Measurements from ENCODE around the gene NDUFS8.

The NDUFS8 gene

GRCh38 chr11:68003846-68004550 lies 26.5 kb upstream of the NDUFS8 start, which contains the start of gene UNC93B1:
TSS of gene UNC93B1 (minus strand) at chr11:68004097. CDS start at chr11:68004043, 54 bp downstream.
- DNase-seq: peak; percentile 76

DNA sequence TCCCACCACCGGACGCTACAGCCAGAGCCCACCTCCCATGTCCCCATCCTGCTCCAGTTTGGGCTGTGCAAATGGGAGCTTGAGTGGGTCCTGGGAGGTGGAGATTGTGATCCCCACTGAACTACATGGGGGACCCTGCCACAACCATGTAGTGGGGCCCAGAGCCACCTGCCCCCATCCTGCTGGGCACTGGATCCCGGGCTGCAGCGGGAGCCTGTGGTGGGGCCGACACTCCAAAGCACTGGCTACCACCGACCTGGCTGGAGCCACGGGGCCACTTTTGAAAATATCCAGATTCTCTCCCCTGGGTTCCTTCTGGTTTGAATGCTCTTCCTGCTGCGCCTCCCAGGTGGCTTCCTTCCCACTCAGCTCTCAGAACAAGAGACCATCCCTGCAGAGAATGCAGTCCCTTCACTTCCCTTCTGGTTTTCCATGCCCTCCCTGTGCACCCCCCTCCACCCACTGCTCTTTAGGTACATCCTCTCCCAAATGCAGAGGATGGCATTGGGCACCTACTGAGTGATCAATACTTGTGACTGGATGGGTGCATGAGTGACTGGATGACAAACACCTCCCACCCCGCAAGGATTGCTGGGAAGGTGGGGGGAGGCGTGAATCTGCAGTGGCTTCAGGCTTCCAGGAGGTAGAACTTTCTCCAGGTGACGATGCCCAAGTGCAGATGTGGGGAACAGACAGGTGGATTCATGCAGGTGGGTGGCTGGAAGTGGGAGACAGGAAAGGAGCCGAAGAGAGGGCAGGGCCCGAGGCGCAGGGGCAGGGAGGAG lies 25.7 kb upstream of the NDUFS8 start:
- no peak for DNase-seq

DNA sequence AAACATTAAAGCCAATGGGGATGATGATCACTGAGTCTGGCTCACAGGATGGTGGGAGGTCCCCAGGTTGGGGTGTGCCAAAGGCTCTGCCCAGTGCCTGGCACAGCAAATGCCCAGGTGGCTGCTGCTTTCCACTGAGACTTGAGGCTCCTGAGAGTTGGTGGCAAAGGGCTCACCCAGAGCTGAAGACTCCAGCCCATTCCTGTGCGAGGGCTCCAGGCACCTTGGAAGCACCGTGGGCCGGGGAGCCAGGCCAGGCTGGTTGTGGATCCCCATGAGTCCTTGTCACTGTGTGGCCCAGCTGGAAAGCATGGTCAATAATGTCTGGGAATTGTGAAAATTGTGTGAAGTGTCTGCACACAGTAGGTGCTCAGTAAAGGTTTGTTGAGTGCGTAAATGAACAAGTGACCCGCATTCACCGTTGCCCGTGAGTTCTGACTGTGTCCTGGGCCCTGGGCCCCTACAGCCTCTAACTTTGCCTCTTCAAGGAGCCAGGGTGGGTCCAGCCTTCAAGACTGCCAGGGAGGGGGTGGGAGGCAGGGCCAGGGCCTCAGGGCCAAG lies 23.8 kb upstream of the NDUFS8 start:
- DNase-seq: no peak

DNA sequence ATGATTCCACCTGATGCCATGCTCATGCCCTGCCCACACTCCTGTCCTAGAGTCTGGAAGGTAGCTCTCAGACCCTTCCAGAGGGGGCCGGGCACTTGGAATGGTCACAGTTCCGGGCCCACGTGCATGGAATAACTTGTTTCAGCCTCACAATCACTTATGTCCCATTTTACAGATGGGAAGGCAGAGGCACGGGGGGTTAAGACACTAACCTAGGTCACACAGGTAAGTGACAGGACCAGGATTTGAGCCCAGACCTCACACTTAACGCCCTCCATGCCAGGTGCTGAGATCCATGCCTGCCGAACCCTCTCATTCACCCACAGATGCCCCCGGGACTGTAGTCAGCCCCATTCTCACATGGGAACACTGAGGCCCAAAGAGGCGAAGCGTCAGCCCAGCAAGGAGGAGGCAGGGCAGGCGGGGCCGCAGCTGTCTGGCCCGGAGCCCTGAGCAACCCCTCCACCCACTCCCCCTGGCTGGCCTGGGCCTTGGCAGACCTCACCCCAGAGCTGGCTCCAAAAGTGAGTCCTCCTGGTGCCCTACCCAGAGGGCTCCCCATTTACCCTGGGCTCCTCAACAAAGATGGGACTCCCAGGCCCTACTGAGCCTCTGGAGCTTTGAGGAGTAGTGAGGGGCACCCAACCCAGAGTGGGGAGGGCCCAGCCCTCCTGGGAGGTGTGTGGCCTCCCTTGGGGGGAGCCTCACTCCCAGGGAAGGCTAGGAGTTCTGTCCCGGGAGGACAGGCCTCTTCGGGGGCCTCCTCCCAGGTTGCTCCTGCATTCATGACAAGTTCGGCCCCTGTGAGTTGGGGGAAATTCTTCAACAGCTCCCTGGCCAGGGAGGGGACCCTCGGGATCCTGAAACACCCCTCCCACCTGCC lies 22.7 kb upstream of the NDUFS8 start:
- no peak for DNase-seq

DNA sequence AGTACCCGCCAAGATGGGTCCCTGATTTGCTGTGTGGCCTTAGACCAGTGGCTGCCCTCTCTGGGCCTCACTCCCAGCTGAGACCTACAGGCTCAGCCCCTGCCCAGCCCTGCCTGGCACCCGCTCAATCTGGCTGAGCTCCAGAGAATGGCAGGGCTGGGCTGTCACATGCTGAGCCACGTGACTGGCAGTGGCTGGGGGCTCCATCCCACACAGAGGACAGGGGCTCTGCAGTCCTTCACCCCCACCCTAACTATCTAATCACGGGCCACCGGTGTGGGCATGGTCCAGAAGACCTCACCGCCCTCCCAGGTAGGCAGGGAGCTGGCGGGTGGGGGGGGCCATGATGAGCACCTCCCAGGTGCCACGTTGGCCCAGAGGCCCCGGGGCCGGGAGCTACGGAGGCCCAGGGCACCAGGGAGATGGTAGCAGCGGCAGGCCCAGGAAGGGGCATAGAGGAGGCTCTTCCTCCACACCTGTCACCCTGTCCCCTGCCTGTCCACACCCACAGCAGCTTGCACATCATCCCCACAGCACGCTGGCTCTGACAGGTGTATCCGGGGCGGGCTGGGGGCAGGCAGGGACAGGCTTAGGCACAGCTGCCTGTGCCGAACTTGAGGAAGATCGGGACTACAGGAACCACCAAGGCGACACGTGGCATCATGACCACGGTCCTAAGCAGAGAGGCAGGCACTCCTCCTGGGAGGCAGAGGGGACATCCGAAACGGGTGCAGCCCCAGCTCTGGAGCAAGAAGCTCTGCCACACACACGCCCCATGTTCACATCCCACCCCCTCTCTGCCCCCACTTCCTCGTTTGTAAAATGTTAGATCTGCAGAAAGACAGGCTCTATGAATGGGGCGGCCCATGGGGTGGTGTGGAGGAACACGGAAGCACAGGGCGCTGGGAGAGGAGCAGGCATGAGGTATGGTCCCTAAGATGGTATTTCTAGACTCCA lies 21.8 kb upstream of the NDUFS8 start:
- no peak for DNase-seq

- DNase-seq: peak; percentile 72
Observed at GRCh38 chr11:68009391-68010089, 20.9 kb upstream of the NDUFS8 start.

- DNase-seq: peak; percentile 97
Observed at GRCh38 chr11:68010090-68011041, 20.1 kb upstream of the NDUFS8 start, which contains the start of gene ALDH3B1. TSS of gene ALDH3B1 (plus strand) at chr11:68010327. CDS start at chr11:68015298, 4,971 bp downstream.

GRCh38 chr11:68011051-68011943 lies 19.2 kb upstream of the NDUFS8 start:
- DNase-seq: no peak

DNA sequence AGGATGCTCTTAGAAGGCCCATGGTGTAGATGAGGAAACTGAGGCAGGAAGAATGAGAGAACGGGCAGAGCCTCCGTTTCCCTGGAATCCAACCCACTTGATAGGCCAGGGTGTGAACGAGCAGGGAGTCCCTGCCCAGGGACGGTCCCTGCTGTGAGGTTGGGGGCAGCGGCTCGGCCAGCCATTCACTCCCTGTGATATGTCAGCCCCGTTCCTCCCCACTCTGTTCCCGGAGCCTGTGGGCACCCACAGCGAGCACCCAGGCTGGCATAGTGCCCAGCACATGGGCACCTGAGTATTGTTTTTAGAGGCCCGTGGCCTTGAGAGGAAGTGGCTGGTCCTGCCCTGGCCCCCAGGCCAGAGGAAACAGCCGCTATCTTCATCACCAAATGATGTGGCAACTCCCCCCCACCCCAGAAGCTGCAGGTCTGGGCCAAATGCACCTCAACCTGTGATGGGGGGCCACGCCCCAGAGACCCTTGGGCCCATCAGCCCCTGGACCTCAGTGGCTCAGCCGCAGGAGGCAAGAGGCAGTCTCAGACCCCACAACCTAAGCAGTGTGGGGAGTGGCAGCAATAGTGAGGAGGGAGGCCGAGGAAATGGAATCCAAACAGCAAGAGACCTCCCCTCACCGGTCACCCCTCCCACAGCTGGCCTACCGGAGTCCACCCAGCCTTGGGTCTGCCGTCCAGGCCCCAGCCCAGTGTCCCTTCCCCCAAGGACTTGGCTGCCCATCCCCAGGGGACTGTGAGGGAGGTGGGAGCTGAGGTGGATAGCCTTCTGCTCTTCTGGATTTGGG lies 18.2 kb upstream of the NDUFS8 start:
- peak; percentile 46 for DNase-seq

DNA sequence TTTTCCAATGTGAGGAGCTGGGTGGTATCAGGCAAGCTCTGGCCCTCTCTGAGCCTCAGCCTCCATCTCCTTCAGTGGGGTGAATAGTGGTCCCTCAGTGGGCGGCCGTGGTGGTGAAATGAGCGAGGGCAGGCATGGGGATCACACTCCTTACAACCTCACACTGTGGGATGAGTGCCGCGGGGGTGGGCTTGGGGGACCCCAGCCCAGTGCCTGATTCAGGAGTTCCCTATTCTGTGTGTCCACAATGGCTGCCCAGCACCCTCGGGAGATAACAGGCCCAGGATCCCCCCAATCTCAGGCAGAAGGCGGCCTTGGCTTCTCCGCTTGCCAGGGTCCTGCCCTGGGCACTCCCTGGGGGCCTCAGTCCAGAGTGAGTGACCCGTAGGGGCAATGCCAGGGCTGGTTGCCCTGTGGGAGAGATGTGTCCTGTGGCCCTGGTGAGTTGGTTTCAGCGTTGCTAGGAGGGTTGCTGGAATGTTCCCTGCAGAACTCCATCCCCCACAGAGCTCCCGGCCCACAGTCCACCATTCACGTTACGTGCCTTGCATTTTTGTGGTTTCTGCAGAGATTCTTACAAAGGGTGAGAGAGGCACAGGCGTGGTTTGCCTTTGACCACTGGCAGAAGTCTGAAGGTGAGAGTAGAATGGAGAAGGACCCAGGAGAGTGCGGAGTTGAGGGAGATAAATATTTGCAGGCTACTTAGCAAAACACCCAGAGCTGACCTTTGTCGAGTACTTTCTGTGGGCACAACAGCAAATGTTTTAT lies 17.5 kb upstream of the NDUFS8 start:
- peak; percentile 99 for DNase-seq

DNA sequence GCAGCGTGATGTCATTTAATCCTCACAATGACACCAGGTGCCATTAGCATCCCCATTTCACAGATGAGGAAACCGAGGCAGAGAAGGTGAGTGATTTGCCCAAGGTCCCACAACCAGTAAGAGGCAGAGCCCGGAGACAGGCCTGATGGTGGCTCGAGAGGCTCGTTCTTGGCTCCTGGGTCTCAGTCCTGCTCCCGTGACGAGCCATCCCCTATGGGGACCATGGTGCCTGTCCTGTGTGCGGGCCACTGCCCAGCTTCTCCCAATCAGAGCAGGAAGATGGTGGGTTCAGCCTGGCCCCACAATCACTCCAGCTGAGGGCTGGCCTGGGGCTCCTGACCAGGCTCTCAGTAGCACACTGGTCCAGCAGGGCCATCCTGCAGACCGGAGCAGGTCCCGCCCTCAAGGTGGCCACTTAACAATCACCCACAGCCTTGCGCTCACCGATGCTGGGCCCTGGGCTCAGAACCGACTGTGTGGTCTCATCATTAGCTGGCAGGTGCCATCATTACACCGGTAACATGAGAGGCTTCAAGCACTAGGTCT lies 16.8 kb upstream of the NDUFS8 start:
- DNase-seq: no peak

DNA sequence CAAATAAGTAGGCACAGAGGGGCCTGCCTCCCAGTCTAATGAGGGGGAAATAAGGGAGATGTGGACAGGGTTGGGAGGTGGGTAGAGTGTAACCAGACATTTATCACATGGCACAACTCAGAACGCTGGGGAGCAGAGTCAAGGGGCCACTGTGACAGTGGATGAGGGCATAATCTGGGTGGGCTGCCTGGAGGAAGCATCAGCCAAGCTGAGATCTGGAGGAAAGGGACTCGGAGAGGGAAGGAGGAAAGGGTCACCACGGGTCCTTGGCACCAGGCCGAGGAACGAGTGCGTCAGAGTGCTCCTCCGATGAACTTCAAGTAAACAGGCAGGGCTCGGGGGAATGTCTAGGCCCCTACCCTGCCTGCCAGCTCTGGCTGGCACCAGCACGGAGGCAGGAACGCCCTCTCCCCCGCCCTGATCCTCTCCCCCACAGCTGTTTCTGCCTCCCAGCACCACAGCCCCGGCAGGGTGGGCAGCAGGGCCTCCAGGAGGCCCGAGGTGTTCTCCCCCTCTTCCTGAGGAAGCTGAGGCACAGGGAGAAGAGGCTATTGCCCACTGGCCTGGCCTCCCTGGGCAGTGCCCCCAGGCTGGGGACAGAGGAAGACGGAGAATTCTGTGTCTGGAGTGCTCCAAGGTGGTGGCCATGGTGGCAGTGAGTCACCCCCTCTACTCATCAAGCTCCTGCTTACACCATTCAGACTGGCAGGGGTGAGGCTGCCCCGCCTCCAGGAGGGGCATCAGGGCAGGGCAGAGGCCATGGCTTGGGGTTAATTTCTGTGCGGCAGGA lies 16.1 kb upstream of the NDUFS8 start:
- DNase-seq: peak; percentile 98

- DNase-seq: no peak
Observed at GRCh38 chr11:68014947-68015447, 15.5 kb upstream of the NDUFS8 start.

DNA sequence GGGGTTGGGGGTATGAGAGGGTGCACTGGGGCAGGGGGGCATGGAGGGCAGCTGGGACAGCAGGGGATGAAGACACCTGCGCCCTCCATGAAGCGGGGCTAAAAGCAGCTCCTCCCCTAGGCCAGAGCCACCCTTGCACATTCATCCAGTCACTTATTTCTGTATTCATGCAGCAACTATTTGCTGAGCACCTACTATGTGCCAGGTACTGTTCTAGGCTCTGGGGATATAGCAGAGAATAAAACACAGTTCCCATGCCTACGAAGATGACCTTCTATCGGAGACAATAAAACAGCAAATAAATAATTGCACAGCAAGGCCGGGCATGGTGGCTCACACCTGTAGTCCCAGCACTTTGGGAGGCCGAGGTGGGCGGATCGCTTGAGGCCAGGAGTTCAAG lies 15.0 kb upstream of the NDUFS8 start:
- DNase-seq: no peak

GRCh38 chr11:68016161-68016903 lies 14.1 kb upstream of the NDUFS8 start:
- DNase-seq: no peak

Measured in NCI-H226 (cell line).